ENCODE measurements around the gene SELENOI.
"Not testable (repeated sequence)": the region's sequence is repeated elsewhere in the genome, so short reads cannot be mapped to it uniquely, and the experiment has no call there.

SELENOI gene

DNA sequence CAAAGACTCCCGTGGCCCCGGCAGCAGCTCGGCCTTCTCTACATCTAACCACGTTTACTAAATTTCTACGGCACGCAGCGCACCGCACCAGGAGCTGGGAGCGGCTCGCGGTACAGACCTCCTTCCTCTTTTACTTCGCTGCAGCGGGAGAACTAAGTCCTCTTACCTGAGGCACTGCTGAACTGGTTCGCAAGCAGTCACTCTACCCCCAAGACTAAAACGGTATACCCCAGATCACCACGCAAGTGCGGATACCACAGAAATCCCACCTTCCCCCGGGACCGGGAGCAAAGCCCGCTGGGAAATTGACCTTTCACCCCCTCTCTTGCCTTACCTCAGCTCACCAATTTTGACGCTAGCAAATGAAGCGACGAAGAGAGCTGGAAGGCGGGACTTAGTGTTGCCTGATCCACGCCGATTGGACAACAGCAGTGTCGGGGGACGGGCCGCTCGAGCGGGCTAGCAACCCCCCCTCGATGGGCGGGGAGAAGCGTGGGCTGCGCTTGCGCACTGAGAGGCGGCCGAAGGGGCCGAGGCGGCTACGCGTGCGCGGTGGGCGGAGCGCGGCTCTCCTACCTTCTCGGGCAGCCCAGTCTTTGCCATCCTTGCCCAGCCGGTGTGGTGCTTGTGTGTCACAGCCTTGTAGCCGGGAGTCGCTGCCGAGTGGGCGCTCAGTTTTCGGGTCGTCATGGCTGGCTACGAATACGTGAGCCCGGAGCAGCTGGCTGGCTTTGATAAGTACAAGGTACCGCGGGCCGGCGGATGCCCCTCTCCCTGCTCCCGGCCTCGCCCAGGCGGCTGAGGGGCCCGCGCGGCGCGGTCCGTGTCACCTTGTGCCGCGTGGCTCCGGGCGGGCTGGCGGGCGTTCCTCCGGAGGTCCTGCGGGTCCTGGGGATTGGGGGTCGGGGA, at the start of gene SELENOI:
Gene SELENOI (plus strand): TSS at position 599 of the 909 bp plus-strand sequence. CDS start 90 bp downstream, at position 689.
- DNase-seq: peak; percentile 99

DNA sequence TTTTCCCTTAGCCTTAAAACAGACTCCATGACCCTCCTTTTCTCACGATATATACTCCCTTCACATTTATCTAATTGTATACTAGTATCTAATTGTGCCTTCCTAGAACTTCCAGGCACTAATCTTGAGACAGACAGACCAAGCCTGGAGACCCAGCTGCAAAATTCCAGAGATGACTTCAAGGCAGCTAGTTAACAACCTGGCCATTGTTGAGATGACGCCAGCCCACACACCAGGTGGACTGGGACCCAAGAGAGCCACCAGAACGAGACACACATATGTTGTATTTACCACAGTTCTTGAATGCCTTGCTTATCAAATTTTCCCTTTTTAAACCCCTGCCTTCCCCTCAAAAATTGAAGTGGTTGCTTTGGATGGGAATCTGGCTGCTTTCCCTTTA, 48.9 kb upstream of the SELENOI start:
- DNase-seq: no peak

GRCh38 chr2:26298286-26298637, 47.7 kb upstream of the SELENOI start:
- no peak for DNase-seq

- DNase-seq: no peak
Observed at GRCh38 chr2:26298638-26299393, 47.1 kb upstream of the SELENOI start.

DNA sequence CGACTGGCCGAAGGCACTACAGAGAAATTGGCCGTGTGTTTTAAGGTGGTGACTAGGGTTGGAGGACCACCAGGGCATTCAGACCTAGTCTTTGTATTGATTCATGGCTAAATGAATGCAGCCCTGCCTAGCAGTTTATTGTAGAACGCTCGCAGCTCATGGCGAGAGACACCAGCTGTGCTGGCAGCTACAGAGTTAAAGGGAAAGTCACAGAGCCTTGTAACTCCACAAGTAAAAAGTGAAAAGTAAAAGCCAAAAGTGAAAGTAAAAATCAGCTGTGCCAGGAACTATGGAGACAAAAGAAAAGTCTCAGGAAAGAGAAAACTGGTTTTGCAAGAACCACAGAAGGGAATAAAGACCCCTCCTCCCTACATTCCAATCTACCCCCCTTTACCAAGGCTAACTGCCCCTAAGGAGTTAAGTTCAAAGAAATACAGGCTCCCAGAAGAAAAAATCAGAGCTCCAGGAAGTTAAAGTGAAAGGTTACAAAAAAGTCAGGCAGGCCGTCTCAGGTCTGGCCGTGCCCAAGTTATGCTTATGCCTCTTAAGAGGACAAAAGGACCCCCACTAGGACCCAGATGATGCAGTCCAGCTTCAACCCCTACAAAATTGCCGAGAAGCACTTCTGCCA, 46.4 kb upstream of the SELENOI start:
- no peak for DNase-seq

DNA sequence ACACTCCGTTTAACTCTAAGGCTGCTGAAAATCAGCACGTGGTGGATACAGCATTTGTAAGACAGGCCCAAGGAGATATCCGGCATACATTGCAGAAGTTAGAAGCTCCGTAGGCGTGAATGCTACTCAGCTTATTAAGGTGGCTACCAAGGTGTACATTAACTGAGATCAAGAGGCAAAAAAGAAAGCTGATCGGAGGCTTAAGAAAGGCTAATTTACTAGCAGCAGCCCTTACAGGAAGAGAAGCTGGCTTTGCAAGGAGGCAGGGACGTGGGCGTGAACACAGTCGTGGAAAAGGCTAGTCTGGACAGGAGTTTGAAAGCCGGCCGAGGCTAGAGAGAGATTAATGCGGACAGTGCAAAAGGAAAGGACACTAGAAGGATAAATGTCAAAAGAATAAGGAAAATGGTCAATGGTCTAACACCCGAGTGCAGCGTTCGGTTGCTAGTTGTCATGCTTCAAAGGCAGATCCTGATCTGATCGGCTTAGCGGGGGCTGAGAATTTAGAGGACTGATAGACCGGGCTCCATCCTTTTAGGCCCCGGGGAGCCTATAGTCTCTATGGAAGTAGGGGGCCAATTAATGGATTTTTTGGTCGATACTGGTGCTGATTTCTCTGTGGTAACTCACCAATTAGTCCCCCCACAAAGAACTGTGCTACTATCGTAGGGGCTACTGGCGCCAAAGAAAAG, 45.6 kb upstream of the SELENOI start:
- DNase-seq: no peak

DNA sequence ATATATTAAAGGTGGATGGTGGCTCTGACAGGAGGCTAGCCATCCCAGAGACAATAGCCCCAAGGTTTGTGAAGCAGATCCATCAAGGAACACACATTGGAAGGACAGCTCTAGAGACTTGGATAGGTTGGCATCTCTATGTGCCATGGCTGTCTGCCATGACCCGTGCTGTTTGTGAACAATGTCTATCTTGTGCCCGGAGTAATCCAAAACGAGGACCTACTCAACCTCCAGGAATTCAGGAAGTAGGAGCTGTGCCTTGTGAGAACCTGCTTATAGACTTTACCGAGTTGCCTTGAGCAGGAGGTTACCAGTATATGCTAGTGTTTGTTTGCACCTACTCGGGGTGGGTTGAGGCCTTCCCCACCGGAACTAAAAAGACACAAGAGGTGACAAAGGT, 43.1 kb upstream of the SELENOI start:
- no peak for DNase-seq

- DNase-seq: not testable (repeated sequence)
Observed at GRCh38 chr2:26305094-26305493, 40.8 kb upstream of the SELENOI start.

DNA sequence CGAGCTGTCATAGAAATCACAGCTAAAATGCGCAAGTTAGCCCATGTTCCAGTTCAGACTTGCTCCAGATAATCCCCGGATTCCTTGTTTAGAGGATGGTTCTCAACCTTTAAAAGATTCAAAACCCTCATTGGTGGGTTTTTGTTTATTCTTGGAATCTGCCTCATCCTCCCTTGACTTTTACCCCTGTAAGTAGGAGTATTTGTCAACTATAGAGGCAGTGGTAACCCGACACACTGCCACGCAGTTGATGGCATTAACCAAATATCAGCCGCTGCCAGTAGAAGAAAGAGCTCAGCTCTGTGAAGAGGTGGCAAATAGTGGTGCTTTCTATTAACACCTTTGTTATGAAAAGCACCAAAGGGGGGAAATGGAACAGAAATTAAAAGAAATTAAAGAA, 40.4 kb upstream of the SELENOI start:
- DNase-seq: no peak

DNA sequence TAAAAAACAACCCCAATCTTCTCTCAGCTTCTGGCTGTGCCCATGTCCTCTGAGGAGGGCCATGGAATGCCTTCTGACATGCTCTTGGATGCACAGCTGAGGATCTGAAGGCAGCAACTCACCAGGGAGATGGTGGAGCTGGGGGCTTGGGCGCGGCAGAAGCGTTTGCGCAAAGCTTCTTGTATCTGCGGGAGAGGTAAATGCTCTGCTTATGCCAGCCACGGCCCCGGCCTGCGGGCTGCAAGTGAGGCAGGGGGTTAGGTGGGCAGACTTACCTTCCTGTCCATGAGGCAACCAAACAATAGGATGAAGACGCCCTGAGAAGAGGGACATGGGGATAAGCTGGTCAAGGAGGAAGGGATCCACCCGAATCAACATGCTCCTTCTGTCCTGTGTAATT, 36.0 kb upstream of the SELENOI start:
- no peak for DNase-seq

- no peak for DNase-seq
Observed at GRCh38 chr2:26312471-26312870, 33.5 kb upstream of the SELENOI start.

- DNase-seq: no peak
Observed at GRCh38 chr2:26313446-26313845, 32.5 kb upstream of the SELENOI start.

GRCh38 chr2:26314243-26314642, 31.7 kb upstream of the SELENOI start:
- no peak for DNase-seq

DNA sequence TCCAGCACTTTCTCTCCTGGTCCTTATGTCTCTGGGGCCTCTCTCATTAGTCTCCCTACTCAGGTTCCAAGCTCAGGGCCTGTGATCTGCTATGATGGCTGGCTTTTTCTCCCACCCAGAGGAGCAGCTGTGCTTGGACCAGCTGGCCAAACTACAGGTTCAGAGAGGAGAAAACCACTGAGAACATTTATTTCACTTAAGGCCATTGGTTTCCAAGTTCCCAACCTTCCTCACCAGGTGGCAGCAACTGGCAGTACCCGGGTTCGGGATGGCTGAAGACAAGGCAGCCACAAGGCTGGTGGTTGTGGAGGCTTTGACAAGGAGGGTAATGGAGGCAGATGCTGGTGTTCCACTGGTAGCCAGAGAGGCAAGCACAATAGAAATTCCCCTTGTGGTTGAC, 29.9 kb upstream of the SELENOI start:
- no peak for DNase-seq

DNA sequence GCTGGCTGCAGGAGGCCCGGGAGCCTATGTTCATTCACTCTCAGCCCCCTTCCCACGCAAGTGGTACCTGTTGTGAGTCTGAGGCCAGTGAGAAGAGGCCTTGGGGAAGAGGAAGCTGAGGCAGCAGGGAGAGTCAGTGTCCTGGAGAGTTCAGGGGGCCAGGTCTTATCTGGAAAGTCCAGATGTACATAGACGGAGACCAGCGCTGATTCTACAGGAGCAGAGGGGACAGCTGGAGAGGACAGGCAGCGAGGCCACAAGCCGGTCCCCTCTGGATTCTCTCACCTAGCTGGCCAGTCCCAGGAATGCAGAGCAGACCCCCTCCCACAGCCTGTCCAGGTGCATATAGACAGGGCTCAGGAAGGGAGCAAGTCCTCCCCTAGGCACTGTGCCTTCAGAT, 29.1 kb upstream of the SELENOI start:
- no peak for DNase-seq

DNA sequence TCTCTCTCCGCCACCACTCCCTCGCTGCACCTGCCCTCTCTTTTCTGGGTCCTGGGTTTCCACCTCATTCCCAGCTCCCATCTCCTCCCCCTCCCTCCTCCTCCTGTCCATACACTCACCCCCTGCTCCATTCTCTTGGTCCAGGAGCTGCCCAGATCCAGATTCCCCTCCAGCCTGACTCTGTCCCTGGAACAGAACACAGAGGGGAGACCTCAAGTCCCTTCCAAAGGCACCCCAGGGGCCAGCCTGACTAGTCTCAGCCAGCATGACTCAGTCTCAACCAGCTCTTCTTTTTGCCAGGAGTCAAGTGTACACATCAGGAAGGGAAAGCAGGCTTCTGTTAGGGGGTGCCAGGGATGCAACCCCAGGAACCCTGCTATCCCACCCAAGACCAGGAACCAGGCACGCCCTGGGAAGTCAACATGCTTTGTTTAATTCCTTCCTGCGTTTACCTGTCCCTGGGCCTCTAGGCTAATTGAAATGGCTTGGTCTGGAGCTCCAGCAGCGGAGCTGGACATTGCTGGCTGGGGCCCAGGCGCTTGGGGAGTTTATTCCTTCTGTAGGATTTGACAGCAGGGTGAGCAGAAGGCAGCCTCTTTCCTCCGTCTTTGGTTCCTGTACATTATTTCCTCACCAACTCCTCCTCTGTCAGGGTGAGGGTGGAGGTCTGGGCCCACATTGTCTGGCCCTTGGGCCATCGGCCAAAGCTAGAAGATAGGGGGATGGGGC, 28.4 kb upstream of the SELENOI start:
- no peak for DNase-seq

DNA sequence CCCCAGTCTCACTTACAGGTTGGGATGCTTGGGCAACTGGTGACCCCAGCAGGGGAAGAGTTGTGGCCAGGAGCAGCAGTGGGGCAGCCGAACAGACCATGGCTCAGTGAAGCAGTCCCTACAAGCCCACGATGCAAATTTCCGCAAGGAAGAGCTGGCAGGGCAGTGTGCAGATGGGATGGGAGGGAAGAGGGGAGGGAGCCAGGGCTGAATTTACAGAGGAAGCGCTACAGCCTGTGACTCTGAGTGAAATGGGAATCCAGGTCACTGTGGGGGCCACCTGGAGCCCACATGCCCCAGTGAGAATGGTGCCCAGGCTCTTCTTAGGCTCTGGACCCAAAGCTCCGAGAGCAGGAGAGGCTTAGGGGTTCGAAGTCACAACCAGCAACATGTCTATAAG, 27.0 kb upstream of the SELENOI start:
- no peak for DNase-seq

DNA sequence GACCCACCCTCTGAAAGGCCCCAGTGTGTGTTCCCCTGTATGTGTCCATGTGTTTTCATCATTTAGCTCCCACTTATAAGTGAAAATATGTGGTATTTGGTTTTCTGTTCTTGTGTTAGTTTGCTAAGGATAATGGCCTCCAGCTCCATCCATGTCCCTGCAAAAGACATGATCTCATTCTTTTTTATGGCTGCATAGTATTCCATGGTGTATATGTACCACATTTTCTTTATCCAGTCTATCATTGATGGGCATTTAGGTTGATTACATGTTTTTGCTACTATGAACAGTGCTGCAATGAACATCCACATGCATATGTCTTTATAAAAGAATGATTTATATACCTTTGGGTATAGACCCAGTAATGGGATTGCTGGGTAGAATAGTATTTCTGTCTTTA, 21.5 kb upstream of the SELENOI start:
- DNase-seq: not testable (repeated sequence)

GRCh38 chr2:26324903-26325302, 21.0 kb upstream of the SELENOI start:
- no peak for DNase-seq

GRCh38 chr2:26325851-26326250, 20.1 kb upstream of the SELENOI start:
- no peak for DNase-seq

GRCh38 chr2:26326514-26326913, 19.4 kb upstream of the SELENOI start:
- no peak for DNase-seq
